ENCODE results near the gene DHRSX. TPM values are rescaled to one million over a fixed set of nuclear protein-coding genes. Genes with fewer than 3 reads are reported as not detected.

DHRSX gene
- total RNA-seq, 1 experiment from 2014 or later = 23.9 TPM

DNA sequence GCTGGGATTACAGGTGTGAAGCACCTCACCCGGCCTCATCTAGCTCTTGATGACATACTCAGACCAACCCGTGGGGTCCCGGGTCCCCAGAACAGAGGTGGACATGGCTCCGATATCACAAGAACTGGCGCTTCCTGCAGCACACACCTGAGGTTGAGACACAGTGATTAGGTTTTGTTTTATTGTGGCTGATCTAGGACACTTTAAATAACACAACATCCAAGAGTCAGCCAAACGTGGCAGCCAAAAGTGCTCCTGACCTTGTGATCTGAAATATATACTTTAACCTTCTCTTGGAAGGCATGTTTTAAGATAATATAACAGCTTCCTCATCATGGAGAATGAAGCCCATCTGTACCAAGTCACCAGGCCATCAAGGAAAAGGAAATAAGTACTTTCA lies 198.9 kb downstream of the DHRSX start:
- DNase-seq (ENCODE audit: unreplicated experiment) = no peak
- POLR2A ChIA-PET = no interaction called here
- no TSS peak for BruUV-seq (replicated peaks)

DNA sequence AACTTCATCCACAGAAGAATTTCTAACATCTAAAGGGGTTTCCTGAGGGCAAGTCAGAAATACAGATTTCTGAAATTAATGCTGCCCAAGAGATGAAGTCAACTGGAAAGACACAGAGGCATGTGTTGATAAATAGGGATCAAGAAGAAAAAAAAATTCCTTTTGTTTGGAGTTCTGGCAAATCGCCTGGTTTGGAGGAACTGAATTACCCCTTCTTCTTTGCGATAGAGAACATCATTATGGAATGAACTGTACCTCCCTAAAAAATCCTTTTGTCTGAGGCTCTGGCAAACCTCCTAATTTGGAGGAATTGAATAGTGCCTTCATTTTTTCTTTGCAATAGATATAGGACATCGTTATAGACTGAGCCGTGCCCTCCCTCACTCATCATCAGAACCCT lies 200.9 kb downstream of the DHRSX start:
- no peak overlapping the region for H3K4me3 Mint-ChIP-seq (ENCODE audit: unreplicated experiment)
- ChIA-PET POLR2A (no interaction called here), CTCF (no interaction called here)
- peaks cover 12% of the 10 kb centered on the region for H3K9me3 Mint-ChIP-seq (ENCODE audit: unreplicated experiment)
- intact Hi-C loops (cut with micrococcal nuclease) = no loop called here
- H3K27me3 Mint-ChIP-seq (ENCODE audit: insufficient read depth, unreplicated experiment) = no peaks in the 10 kb centered on the region
- no peak overlapping the region for H3K27ac Mint-ChIP-seq (ENCODE audit: low read depth, unreplicated experiment)
- no peaks in the 10 kb centered on the region for H3K4me1 Mint-ChIP-seq (ENCODE audit: insufficient read depth, unreplicated experiment)
- no peak for DNase-seq (ENCODE audit: unreplicated experiment)
- H3K36me3 Mint-ChIP-seq (ENCODE audit: insufficient read depth, unreplicated experiment) = no peaks in the 10 kb centered on the region
- TF ChIP-seq, protein P1, sequence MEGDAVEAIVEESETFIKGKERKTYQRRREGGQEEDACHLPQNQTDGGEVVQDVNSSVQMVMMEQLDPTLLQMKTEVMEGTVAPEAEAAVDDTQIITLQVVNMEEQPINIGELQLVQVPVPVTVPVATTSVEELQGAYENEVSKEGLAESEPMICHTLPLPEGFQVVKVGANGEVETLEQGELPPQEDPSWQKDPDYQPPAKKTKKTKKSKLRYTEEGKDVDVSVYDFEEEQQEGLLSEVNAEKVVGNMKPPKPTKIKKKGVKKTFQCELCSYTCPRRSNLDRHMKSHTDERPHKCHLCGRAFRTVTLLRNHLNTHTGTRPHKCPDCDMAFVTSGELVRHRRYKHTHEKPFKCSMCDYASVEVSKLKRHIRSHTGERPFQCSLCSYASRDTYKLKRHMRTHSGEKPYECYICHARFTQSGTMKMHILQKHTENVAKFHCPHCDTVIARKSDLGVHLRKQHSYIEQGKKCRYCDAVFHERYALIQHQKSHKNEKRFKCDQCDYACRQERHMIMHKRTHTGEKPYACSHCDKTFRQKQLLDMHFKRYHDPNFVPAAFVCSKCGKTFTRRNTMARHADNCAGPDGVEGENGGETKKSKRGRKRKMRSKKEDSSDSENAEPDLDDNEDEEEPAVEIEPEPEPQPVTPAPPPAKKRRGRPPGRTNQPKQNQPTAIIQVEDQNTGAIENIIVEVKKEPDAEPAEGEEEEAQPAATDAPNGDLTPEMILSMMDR (IDR thresholded peaks at IDR 0.05; ENCODE audit: unreplicated experiment) = no peak
- no TSS peak for BruUV-seq (replicated peaks)

More for the DNA sequence above, 198.9 kb downstream of the DHRSX start:
- no peaks in the 10 kb centered on the region for H3K27me3 Mint-ChIP-seq (ENCODE audit: insufficient read depth, unreplicated experiment)
- H3K4me1 Mint-ChIP-seq (ENCODE audit: insufficient read depth, unreplicated experiment) = no peaks in the 10 kb centered on the region
- CTCF ChIA-PET = no interaction called here
- no peak overlapping the region for H3K27ac Mint-ChIP-seq (ENCODE audit: low read depth, unreplicated experiment)
- intact Hi-C loops (cut with micrococcal nuclease) = no loop called here
- no peaks in the 10 kb centered on the region for H3K36me3 Mint-ChIP-seq (ENCODE audit: insufficient read depth, unreplicated experiment)
- no peak overlapping the region for H3K4me3 Mint-ChIP-seq (ENCODE audit: unreplicated experiment)
- peaks cover 11% of the 10 kb centered on the region for H3K9me3 Mint-ChIP-seq (ENCODE audit: unreplicated experiment)
- TF ChIP-seq, protein P1 (IDR thresholded peaks at IDR 0.05; ENCODE audit: unreplicated experiment) = no peak

DNA sequence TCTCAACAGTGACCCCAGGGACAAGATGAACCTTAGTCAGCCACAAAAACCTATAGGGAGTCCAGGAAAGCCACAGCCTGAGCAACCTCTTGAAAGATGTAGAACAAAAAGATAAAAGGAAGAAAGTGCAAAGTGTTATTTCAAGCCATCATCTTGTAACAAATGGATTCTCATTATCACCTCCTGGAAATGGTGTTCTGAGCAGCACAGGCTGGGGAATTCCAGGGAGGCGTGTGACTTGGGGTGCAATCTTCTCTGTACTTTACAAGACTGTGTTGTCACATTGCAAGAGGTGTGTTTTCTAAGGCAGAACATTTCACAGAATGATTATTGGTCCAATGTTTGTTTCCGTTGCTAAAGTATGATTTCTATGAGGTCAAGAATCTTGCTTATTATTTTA lies 214.0 kb downstream of the DHRSX start:
- no peak for DNase-seq (ENCODE audit: unreplicated experiment)
- no TSS peak for BruUV-seq (replicated peaks)
- Mint-ChIP-seq H3K27ac (ENCODE audit: low read depth, unreplicated experiment) (no peak overlapping the region), H3K4me3 (ENCODE audit: unreplicated experiment) (no peak overlapping the region), H3K4me1 (ENCODE audit: insufficient read depth, unreplicated experiment) (no peaks in the 10 kb centered on the region), H3K36me3 (ENCODE audit: insufficient read depth, unreplicated experiment) (peaks cover 18% of the 10 kb centered on the region), H3K27me3 (ENCODE audit: insufficient read depth, unreplicated experiment) (no peaks in the 10 kb centered on the region), H3K9me3 (ENCODE audit: unreplicated experiment) (peaks cover 7% of the 10 kb centered on the region)
- CTCF ChIA-PET = no interaction called here
- intact Hi-C loops (cut with micrococcal nuclease) = no loop called here
- TF ChIP-seq, protein P1 (IDR thresholded peaks at IDR 0.05; ENCODE audit: unreplicated experiment) = no peak
- POLR2A ChIA-PET = no interaction called here

DNA sequence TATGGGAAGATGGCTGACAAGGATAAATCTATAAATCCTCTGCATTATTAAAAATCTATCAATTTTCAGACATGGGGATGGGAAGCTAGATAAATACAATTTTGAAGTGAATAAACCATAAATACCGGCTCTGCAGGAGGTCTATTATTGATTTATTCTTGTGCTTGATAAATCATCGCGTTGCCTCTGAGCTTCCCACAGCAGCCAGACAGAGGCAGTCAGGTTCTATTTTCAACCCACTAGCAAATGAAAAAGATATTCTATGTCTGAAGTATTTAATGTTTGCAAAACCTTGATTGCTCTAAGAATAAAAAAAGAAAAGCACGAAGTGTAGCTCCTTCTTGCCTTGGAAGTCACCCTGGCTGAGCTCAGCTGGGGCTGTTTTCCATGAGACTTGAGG lies 216.2 kb downstream of the DHRSX start:
- H3K4me1 Mint-ChIP-seq (ENCODE audit: insufficient read depth, unreplicated experiment) = no peaks in the 10 kb centered on the region
- TF ChIP-seq, protein P1 (IDR thresholded peaks at IDR 0.05; ENCODE audit: unreplicated experiment) = no peak
- ChIA-PET CTCF (no interaction called here), POLR2A (no interaction called here)
- no peak for DNase-seq (ENCODE audit: unreplicated experiment)
- peaks cover 18% of the 10 kb centered on the region for H3K36me3 Mint-ChIP-seq (ENCODE audit: insufficient read depth, unreplicated experiment)
- H3K27ac Mint-ChIP-seq (ENCODE audit: low read depth, unreplicated experiment) = no peak overlapping the region
- H3K4me3 Mint-ChIP-seq (ENCODE audit: unreplicated experiment) = no peak overlapping the region
- H3K27me3 Mint-ChIP-seq (ENCODE audit: insufficient read depth, unreplicated experiment) = no peaks in the 10 kb centered on the region
- intact Hi-C loops (cut with micrococcal nuclease) = no loop called here
- peaks cover 7% of the 10 kb centered on the region for H3K9me3 Mint-ChIP-seq (ENCODE audit: unreplicated experiment)
- BruUV-seq (replicated peaks) = no TSS peak

Data from MCF 10A (cell line).